WI38 (cell line): ENCODE data around the gene APP.
"Not testable (repeated sequence)": the region's sequence is repeated elsewhere in the genome, so short reads cannot be mapped to it uniquely, and the experiment has no call there.

Experiments
- H3K4me3 ChIP-seq: 2 replicates; pipeline ENCODE4 v1.5.1; 2011; ENCODE audit warnings: low read depth, mild to moderate bottlenecking, control low read depth, low read length
- CTCF ChIP-seq: IDR thresholded peaks from 2 replicates; pipeline ENCODE4 v1.5.1; 2012; ENCODE audit warnings: low read depth, mild to moderate bottlenecking, control low read depth, low read length

APP gene

GRCh38 chr21:26093122-26093521 lies 77.4 kb downstream of the APP start:
- no peak overlapping the region for H3K4me3 ChIP-seq
- TF ChIP-seq CTCF: no peak

DNA sequence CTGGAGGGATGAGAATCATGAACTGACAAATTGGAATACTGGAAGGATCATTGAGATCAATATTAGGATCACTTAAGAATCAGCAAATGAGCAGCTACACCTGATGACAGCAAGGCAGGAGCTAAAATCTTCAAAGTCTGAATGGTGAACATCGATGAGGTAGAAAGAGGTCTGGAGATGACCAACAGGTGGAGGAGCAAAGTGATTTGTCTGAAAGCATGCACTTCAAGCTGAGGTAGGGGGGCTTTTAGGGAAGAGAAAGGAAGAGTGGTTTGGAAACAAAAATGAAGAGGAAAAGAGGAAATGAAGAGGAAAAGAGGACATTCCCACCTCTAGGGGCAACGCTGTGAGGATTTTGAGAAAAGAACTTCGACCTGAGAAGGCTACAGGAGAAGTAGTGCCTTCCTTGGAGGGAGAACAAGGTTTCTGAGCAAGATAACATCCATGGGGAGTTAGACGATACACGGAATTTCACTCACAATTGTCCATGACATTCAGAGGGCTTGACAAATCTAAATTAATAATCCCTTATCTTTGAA lies 79.0 kb downstream of the APP start:
- no peak for TF ChIP-seq CTCF
- no peak overlapping the region for H3K4me3 ChIP-seq

DNA sequence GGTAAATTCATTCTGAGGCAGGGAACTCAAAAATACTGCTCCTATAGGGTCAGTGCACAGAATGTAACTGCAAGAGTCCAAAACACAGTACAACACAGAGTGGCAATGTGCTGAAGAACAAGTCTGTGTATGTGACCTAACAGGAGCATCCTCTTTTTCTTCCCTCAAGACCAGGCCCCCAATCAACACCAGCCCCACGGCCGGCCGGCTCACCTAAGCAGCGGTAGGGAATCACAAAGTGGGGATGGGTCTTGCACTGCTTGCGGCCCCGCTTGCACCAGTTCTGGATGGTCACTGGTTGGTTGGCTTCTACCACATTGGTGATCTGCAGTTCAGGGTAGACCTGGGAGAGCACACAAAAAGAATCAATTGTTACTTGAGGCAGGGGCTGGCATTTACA lies 80.8 kb downstream of the APP start:
- no peak overlapping the region for H3K4me3 ChIP-seq
- TF ChIP-seq CTCF: no peak

- TF ChIP-seq CTCF: no peak
- no peak overlapping the region for H3K4me3 ChIP-seq
These were observed 83.2 kb downstream of the APP start for GRCh38 chr21:26087223-26087918.

DNA sequence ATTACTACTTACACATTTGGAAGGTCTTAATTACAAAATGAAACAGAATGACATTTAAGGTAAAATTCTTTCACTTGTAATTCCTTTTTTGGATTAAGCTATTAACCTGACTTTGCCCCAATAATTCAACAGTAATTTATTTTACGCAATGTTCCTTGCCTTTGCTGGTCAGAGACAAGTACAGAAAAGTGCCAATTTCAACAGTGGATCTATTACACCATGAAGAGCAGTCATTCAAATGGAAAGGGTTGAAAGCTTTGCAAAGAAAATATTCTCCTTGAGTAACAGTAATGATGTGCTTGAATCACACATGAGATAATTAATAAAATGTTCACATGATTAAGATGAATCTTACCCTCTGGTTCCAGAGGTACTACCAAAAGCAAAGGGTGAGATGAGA lies 84.7 kb downstream of the APP start:
- no peak for TF ChIP-seq CTCF
- no peak overlapping the region for H3K4me3 ChIP-seq

- no peak overlapping the region for H3K4me3 ChIP-seq
- no peak for TF ChIP-seq CTCF
These were observed 85.4 kb downstream of the APP start for GRCh38 chr21:26085127-26085526.

GRCh38 chr21:26082549-26082948 lies 88.0 kb downstream of the APP start:
- no peak for TF ChIP-seq CTCF

GRCh38 chr21:26081175-26081760 lies 89.3 kb downstream of the APP start:
- not testable (repeated sequence) for H3K4me3 ChIP-seq

More at GRCh38 chr21:26082549-26082948, 88.0 kb downstream of the APP start:
- no peak overlapping the region for H3K4me3 ChIP-seq
